Activated naive CD4-positive, alpha-beta T cell treated with anti-CD3 and anti-CD28 coated beads, Interleukin-2, amount 50 U/mL, for 24 hours (primary cell): Measurements from ENCODE around the gene TGFBR3.

ENCODE experiments used
- H3K27ac Mint-ChIP-seq: one replicate; pipeline ENCODE4 v1.8.0; 2021; ENCODE audit warnings: mild to moderate bottlenecking, mixed read lengths
- H3K27me3 Mint-ChIP-seq: one replicate; pipeline ENCODE4 v1.8.0; 2021; ENCODE audit warnings: mixed read lengths
- H3K36me3 Mint-ChIP-seq: one replicate; pipeline ENCODE4 v1.8.0; 2021; ENCODE audit warnings: mixed read lengths
- H3K4me1 Mint-ChIP-seq: one replicate; pipeline ENCODE4 v1.8.0; 2021; ENCODE audit warnings: mixed read lengths
- H3K4me3 Mint-ChIP-seq: one replicate; pipeline ENCODE4 v1.8.0; 2021; ENCODE audit warnings: mild to moderate bottlenecking, mixed read lengths
- H3K9me3 Mint-ChIP-seq: one replicate; pipeline ENCODE4 v1.8.0; 2021; ENCODE audit warnings: mixed read lengths

TGFBR3 gene

GRCh38 chr1:91885716-91886506, at the start of gene TGFBR3:
Gene TGFBR3 (minus strand): TSS chr1:91886151. CDS start chr1:91861531, 24,620 bp downstream.
- Mint-ChIP-seq H3K4me3 (peak within 1 kb of the TSS; percentile 98), H3K4me1 (peaks cover 43% of the 10 kb centered on the region), H3K27me3 (no peaks in the 10 kb centered on the region)

GRCh38 chr1:91929250-91929649, 43.3 kb upstream of the TGFBR3 start:
- H3K27ac Mint-ChIP-seq, result no peak overlapping the region
- no peaks in the 10 kb centered on the region for H3K27me3 Mint-ChIP-seq
- H3K36me3 Mint-ChIP-seq, result no peaks in the 10 kb centered on the region
- no peak overlapping the region for H3K4me3 Mint-ChIP-seq
- H3K4me1 Mint-ChIP-seq, result no peaks in the 10 kb centered on the region
- H3K9me3 Mint-ChIP-seq, result no peaks in the 10 kb centered on the region

More at GRCh38 chr1:91885716-91886506, at the start of gene TGFBR3:
- H3K9me3 Mint-ChIP-seq, result no peaks in the 10 kb centered on the region
- no peaks in the 10 kb centered on the region for H3K36me3 Mint-ChIP-seq
- peak within 1 kb of the TSS; percentile 89 for H3K27ac Mint-ChIP-seq

GRCh38 chr1:91928026-91928425, 42.1 kb upstream of the TGFBR3 start:
- H3K27me3 Mint-ChIP-seq, result no peaks in the 10 kb centered on the region
- H3K9me3 Mint-ChIP-seq, result no peaks in the 10 kb centered on the region
- no peak overlapping the region for H3K27ac Mint-ChIP-seq
- no peaks in the 10 kb centered on the region for H3K36me3 Mint-ChIP-seq
- H3K4me3 Mint-ChIP-seq, result no peak overlapping the region
- no peaks in the 10 kb centered on the region for H3K4me1 Mint-ChIP-seq

GRCh38 chr1:91925644-91926435, 39.9 kb upstream of the TGFBR3 start:
- Mint-ChIP-seq H3K36me3 (no peaks in the 10 kb centered on the region), H3K27me3 (no peaks in the 10 kb centered on the region), H3K4me1 (no peaks in the 10 kb centered on the region)

GRCh38 chr1:91924146-91924545, 38.2 kb upstream of the TGFBR3 start:
- Mint-ChIP-seq H3K27me3 (no peaks in the 10 kb centered on the region), H3K9me3 (no peaks in the 10 kb centered on the region), H3K36me3 (no peaks in the 10 kb centered on the region), H3K4me1 (no peaks in the 10 kb centered on the region), H3K4me3 (no peak overlapping the region), H3K27ac (no peak overlapping the region)

More at GRCh38 chr1:91925644-91926435, 39.9 kb upstream of the TGFBR3 start:
- H3K9me3 Mint-ChIP-seq, result no peaks in the 10 kb centered on the region
- H3K27ac Mint-ChIP-seq, result no peak overlapping the region
- H3K4me3 Mint-ChIP-seq, result no peak overlapping the region

GRCh38 chr1:91919962-91920361, 34.0 kb upstream of the TGFBR3 start:
- Mint-ChIP-seq H3K27me3 (no peaks in the 10 kb centered on the region), H3K4me1 (no peaks in the 10 kb centered on the region), H3K27ac (no peak overlapping the region), H3K4me3 (no peak overlapping the region), H3K9me3 (no peaks in the 10 kb centered on the region), H3K36me3 (no peaks in the 10 kb centered on the region)

- Mint-ChIP-seq H3K27me3 (no peaks in the 10 kb centered on the region), H3K4me3 (no peak overlapping the region), H3K27ac (no peak overlapping the region), H3K4me1 (no peaks in the 10 kb centered on the region), H3K36me3 (no peaks in the 10 kb centered on the region), H3K9me3 (no peaks in the 10 kb centered on the region)
These were observed 31.0 kb upstream of the TGFBR3 start for GRCh38 chr1:91916811-91917460.

- Mint-ChIP-seq H3K27me3 (no peaks in the 10 kb centered on the region), H3K27ac (no peak overlapping the region), H3K4me3 (no peak overlapping the region), H3K4me1 (no peaks in the 10 kb centered on the region), H3K36me3 (no peaks in the 10 kb centered on the region), H3K9me3 (no peaks in the 10 kb centered on the region)
These were observed 30.1 kb upstream of the TGFBR3 start for GRCh38 chr1:91916046-91916445.

GRCh38 chr1:91913018-91913417, 27.1 kb upstream of the TGFBR3 start:
- no peaks in the 10 kb centered on the region for H3K4me1 Mint-ChIP-seq
- H3K9me3 Mint-ChIP-seq, result no peaks in the 10 kb centered on the region
- H3K36me3 Mint-ChIP-seq, result no peaks in the 10 kb centered on the region
- no peaks in the 10 kb centered on the region for H3K27me3 Mint-ChIP-seq
- no peak overlapping the region for H3K27ac Mint-ChIP-seq
- H3K4me3 Mint-ChIP-seq, result no peak overlapping the region

GRCh38 chr1:91912266-91912665, 26.3 kb upstream of the TGFBR3 start:
- Mint-ChIP-seq H3K36me3 (no peaks in the 10 kb centered on the region), H3K4me1 (no peaks in the 10 kb centered on the region), H3K4me3 (no peak overlapping the region), H3K27me3 (no peaks in the 10 kb centered on the region), H3K27ac (no peak overlapping the region), H3K9me3 (no peaks in the 10 kb centered on the region)

- no peaks in the 10 kb centered on the region for H3K36me3 Mint-ChIP-seq
- no peaks in the 10 kb centered on the region for H3K27me3 Mint-ChIP-seq
- H3K4me1 Mint-ChIP-seq, result peaks cover 4% of the 10 kb centered on the region
- H3K4me3 Mint-ChIP-seq, result no peak overlapping the region
- no peak overlapping the region for H3K27ac Mint-ChIP-seq
- no peaks in the 10 kb centered on the region for H3K9me3 Mint-ChIP-seq
These were observed 15.3 kb upstream of the TGFBR3 start for GRCh38 chr1:91901231-91901630.

- H3K4me1 Mint-ChIP-seq, result peaks cover 11% of the 10 kb centered on the region
- H3K27me3 Mint-ChIP-seq, result no peaks in the 10 kb centered on the region
These were observed 14.6 kb upstream of the TGFBR3 start for GRCh38 chr1:91900562-91900961.

GRCh38 chr1:91897016-91897415, 11.1 kb upstream of the TGFBR3 start:
- Mint-ChIP-seq H3K9me3 (no peaks in the 10 kb centered on the region), H3K36me3 (no peaks in the 10 kb centered on the region), H3K4me3 (no peak overlapping the region), H3K4me1 (peaks cover 18% of the 10 kb centered on the region), H3K27ac (no peak overlapping the region), H3K27me3 (no peaks in the 10 kb centered on the region)

More at GRCh38 chr1:91900562-91900961, 14.6 kb upstream of the TGFBR3 start:
- no peak overlapping the region for H3K27ac Mint-ChIP-seq
- H3K9me3 Mint-ChIP-seq, result no peaks in the 10 kb centered on the region
- H3K4me3 Mint-ChIP-seq, result no peak overlapping the region
- no peaks in the 10 kb centered on the region for H3K36me3 Mint-ChIP-seq

GRCh38 chr1:91895832-91896556, 10.0 kb upstream of the TGFBR3 start:
- no peaks in the 10 kb centered on the region for H3K27me3 Mint-ChIP-seq
- H3K4me3 Mint-ChIP-seq, result no peak overlapping the region
- no peaks in the 10 kb centered on the region for H3K36me3 Mint-ChIP-seq
- H3K27ac Mint-ChIP-seq, result no peak overlapping the region
- peaks cover 23% of the 10 kb centered on the region for H3K4me1 Mint-ChIP-seq
- H3K9me3 Mint-ChIP-seq, result no peaks in the 10 kb centered on the region

GRCh38 chr1:91894036-91894761, 8.2 kb upstream of the TGFBR3 start:
- H3K27me3 Mint-ChIP-seq, result no peaks in the 10 kb centered on the region
- no peaks in the 10 kb centered on the region for H3K36me3 Mint-ChIP-seq
- H3K4me3 Mint-ChIP-seq, result no peak overlapping the region
- H3K27ac Mint-ChIP-seq, result peak overlapping the region; percentile 3
- H3K4me1 Mint-ChIP-seq, result peaks cover 28% of the 10 kb centered on the region
- H3K9me3 Mint-ChIP-seq, result no peaks in the 10 kb centered on the region
